ENCODE results near the gene KRT73.

The KRT73 gene

DNA sequence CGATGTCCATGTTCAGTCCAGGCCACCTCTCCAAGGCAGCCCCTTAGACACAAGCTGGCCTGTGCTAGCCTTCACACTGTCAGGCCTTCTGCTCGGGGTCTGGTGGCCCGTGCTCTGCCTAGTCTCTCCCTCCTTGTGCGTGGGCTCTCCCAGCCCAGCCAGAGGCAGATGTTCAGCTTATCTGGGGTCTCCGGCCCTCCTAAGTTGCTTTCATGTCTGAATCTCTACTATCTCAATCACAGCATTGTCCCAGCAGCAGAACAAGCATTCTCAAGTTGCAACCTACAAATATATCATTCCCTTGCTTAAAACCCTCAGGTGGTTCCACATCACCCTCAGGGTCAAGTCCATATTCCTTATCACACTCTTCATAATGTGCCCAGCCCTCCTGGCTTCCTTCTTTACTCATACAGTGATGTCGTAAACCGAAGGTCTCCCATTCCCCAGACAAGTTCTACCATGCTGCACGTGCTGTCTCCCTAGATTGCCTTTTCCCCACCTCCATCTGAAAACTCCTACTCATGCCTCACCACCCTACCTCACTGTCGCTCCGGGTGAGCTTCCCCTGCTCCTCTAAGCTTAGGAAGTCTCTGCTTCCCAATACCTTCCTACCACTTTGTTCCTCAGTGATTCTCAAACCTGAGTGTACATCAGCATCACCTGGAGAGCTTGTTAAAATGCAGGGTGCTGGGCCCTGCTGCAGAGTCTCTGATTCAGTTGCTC, 1.5 kb downstream of the KRT73 start:
- DNase-seq, result no peak

DNA sequence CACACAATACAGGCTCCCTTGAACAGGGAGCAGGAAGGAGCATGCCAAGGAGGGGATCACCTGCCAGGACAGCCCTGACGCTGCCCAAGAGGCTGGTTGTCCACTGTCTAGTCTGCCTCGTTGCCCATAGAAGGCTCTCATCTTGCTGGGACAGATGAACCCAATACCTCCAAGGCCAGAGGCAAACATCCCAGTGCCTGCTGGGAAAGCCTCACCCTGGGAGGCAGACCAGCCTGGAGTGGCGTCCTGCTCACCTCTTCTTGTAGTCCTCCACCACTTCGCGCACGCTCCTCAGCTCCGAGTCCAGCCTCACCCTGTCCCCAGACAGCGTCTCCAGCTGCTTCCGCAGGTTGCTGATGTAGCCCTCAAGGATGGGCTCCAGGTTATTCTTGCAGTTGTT, 2.4 kb downstream of the KRT73 start:
- no peak for DNase-seq

DNA sequence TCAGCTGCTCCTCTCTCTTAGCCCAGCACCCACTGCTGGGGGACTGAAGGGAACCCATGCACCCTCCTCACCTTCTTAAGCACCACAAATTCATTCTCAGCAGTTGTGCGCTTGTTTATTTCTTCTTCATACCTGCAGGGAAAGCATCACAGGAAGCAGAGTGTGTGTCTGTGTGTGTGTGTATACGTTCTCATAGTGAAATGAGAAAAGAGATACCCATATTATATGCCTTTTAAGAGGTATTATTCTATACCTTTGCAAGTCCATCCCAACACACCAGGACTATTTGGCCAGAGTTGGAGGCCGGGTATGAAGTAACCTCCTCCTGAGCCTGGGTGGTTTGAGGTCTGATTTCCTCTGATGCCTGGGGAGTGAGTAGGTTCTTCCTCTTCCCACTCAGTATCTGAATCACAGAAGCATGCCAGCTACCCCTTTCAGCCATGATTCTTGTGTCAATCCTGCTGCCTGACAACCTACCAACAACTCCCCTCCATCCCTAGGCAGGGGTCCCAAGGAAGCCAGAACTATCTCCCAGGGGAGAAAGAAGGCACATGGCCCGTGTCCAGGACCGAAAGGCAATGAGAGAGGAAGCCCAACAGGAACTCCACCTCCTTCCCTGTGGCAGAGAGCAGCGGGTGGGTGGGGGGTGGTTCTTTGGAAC, 3.0 kb downstream of the KRT73 start:
- DNase-seq, result no peak

DNA sequence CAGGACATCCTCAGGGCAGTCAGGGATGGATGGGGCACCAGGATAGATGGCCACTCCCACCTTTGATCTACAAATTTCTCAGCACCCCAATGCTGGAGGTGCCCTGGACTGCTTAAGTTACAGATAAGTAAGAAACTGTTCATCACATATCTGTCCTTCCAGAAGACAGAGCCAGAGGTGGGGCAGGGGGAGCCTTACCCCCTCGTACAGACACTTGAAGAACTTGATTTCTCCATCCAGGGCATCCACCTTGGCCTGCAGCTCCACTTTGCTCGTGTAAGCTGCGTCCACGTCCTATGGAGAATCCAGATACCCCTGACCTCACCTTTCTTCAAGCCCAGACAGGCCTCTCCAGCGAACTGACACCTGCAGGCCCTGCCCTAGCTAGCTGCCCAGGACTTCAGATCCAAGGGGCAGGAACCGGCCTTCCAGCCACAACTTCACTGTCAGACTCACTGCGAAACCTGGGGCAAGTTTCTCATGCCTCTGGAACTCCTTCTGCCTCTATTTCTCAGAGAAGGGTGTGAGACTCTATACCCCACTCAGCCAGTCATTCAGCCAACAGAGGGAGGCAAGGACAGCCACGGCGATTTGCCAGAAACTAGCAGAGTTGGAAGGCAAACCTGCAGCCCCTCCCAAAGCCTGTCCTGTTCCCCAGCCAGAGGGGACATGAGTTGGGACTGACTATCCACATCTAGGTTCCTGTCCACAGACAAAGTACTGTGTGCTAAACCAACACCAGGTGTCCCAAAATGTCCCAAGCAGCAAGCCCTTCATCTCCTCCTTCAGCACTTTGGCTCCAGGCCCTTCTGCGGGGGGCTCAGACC, 3.8 kb downstream of the KRT73 start:
- no peak for DNase-seq

DNA sequence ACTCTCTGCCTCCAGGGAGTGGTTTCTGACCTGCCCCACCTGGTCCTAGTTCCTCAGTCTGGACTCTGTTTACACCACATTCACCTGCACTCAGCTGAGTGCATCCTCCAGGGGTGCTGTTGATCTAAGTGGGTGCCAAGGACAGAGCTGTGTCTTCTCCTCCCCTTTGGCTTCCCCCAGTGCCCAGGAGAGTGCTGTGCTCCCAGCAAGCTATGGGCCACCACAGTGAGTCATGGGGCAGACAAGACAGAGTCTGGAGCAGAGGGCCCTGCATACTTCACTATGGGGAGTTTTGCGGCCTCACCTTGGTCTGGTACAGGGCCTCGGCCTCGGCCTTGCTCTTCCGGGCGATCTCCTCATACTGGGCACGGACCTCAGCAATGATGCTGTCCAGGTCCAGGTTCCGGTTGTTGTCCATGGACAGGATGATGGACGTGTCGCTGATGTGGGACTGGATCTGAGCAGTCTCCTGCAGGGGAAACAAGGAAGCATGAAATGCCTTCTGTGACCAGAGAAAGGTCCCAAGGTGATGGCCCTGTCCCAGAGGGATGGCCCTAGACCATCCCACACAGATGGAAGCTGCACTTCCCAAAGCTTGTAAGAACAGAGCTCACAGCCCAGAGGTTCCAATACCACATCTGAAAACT, 4.9 kb downstream of the KRT73 start:
- DNase-seq, result no peak

DNA sequence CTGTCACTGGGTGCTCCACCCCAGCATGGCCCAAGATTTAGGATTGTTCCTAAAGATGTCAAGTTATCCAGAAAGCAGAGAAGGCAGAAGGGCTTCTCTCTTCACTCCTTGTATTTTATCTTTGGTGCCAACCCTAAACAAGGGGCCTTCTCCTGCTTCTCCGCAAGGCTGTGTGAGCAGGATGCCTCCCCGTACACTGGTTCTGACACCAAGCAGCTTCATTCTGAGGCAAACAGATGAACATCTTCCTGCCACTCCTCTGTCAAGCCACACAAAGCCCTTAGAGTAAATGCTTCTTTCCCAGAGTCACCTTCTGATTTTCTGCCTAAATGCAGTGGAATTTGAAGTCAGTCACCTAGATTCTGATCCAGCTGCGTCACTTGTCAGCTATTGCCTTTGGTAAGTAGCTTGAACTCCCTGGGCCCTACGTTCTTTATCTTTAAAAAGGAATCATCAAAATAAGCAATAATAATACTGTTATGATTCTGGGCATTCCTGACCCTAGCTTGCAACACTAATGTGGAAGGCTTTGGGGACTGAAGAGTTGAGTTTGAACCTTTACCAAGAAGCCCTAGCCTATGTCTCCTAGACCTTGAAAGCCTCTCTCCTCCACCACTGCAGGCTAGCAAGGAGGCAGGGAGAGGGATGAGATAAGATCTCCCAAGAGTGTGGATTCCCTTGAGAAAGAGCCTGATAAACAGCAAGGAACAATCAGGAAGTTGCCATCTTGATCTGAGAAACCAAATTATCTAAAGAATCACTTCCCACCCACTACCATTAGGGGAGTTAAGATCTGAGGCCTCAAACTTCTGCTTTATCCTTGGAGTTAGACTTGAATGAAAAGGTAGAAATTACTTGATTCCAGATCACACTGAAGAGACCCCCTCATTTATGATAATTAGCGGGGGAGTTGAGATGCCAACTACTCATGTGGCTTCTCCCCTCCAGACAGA, 5.7 kb downstream of the KRT73 start:
- no peak for DNase-seq

DNA sequence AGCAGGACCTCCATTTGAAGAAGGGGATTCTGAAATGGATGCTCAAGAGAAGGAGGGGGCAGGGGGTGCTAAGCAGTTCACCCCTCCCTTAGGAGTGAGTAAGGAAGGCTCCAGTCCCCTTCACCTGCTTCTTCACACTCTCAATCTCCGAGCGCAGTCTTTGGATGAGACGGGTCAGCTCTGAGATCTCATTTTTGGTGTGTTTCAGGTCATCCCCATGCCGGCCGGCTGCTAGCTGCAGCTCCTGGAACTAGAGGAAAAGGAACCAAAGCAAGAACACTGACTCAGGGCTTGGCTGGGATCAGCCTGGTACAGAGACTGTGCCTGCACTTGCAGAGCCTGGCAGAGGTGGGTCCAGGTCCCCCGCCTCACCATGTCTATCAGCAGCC, 7.3 kb downstream of the KRT73 start:
- no peak for DNase-seq

DNA sequence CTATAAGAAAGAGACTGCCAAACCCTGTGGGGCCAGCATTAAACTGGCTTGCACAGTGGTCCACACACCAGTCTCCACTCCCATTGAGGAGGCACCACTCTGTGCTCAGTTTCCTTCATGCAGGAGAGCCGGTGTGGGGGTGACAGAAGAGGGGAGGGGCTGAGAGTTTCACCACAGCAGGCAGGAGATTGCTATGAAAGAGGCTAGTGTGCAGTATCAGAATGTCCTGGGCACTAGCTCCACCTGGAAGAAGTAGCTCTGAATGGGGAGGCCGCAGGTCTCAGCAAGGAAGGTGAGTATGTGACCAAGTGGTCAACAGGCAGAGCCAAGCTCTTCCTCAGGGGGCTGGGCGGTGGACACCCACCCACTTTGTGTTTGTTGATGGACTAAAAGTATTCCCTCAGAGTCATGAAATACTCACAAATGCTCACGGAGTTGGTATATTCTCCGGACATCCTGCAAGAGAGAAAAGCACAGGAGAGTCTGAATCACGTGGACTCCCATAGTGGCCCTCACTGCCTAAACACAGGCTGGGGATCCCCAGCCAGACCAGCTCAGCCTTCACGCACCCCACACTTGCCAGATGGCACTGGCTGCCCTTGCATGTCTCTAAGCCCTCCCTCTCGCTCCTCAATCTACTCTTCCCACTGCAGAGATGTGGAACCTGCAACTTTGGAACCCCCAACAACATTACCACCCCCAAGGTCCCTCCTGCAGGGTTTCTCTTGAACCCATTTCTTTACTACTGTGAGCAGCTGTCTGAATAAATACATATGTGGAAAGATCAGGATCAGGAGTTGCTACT, 9.3 kb downstream of the KRT73 start:
- DNase-seq, result no peak

DNA sequence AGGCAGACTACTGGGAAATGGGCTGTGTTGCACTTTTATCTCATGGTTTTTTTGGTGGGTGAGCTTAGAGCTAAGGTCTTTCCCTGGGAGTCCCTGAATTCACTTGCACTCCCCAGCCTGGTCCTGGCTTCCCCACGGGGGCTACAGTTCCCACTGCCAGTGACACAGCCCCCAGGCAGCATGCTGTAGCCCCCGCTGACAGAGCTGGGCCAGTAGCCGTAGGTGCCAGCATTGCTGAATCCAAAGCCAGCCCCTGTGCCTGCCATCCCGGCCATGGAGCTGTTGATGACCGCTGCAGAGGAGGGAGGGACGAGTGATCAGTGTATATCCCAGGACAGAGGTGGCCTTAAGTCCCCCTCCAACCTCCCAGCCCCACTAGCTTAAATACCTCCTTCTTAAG, 10.2 kb downstream of the KRT73 start:
- no peak for DNase-seq

DNA sequence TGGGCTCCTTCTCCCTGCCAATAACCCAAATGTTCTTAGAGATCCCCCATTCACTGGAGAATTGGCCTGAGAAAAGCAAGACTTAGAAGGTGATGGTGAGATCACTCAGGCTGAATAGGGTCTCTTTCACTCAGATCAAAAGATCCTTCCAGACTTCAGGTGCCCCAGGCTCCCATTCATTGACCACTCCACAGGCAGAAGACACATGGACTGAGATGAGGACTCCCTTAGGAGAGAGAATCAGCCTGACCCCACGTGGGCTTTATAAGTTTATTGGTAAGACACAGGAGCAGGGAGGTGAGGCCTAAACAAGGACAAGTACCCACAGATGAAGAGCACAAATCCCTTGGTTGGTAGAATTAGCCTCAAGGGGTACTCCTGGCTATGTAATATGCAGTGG, 11.0 kb downstream of the KRT73 start:
- no peak for DNase-seq

DNA sequence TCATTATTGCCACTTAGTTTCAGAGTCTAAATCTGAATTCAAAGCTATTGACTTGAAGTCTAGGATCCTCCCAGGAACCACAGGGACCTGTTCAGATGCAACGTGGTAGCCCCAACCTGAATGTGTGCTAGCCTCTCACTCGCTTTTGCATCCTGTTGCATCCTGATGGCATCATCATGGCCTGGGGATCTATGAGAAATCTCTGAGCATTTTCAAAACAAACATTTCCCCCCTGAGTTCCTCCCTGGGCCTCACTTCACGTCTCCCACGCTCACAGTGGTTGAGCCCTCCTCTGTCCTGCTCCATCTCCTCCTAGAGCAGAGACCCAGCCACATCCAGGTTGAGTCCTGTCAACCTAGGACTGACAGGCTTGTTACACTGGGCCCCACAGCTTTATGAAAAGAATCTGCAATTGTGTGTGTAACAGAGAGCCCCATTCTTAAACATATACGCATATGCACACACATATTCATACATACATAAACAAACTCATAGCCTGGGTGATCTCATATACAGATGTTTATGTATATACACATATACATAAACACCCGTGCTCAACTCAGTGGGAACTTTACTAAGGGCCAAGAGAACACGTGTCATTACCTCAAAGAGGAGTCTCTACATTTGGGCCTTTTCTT, 11.7 kb downstream of the KRT73 start:
- DNase-seq, result no peak

DNA sequence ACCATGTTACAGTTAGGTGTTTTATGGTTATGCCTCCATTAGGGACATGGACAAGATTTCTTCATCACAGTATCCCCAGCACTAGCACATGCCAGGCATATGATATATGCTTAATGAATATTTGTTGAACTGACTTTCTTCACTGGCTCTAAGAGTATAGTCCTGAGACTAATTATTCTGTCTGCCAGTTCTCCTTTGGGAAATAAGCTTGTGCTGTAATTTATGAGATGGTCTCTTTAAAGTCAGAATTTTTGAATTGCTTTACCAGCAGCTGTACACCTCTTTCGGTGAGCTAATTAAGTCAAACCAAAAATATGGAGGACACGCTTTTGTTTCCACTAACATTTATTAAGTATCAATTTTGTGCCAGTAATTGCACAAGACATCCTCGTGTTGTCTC, 12.3 kb downstream of the KRT73 start:
- DNase-seq, result no peak

DNA sequence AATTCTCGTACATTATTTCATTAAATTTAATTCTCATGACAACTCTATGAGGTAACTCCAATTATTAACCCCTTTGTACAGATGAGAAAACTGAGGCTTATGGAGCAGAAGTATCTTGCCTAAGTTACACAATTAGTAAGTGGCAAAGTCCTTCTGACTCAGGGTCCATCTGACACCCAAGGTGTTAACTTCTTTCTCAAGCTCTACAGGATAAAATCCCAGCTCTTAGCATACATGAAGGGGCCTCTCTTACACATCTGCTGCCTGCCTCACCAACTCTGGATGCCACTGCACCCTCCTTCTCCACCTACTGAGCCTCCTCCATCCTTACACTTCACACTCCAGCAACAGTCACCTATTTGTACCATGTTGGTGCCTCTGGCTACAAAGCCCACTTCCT, 12.8 kb downstream of the KRT73 start:
- DNase-seq, result no peak

DNA sequence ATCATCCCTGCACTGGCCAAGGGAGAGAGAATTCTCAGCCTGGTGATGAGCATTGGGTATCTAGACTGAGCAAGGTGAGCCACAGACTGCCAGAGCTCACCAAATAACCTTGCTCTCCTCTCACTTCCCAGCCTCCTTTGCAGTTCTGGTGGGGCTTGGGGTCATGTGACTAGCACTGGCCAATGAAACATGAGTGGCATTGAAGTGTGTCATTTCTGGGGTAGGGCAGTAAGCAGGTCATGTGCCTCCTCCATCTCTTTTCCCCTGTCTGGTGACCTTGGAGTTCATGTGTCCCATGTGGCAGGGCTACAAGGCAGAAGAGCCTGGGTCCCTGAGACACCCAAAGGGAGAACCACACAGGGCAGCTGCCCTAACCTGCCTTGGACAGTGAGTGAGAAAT, 13.5 kb downstream of the KRT73 start:
- DNase-seq, result no peak

DNA sequence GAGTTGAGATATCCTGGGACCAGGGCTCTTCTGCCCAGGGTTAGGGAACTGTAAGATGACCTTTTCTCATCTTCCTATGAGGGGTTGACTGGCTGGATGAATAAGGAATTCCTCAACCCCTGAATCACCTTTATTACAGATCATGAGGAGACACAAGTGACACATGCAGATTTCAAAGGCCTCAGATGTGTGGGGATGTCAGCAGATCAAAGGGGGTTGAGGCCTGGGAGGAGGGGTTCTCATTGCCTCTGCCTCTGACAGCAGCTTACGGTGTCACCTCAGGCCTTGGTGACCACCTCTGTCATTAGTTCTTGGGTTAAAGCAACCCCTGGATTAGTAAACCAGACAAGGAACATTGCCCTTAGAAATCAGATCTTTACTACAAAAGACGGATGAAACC, 15.0 kb downstream of the KRT73 start:
- DNase-seq, result no peak

DNA sequence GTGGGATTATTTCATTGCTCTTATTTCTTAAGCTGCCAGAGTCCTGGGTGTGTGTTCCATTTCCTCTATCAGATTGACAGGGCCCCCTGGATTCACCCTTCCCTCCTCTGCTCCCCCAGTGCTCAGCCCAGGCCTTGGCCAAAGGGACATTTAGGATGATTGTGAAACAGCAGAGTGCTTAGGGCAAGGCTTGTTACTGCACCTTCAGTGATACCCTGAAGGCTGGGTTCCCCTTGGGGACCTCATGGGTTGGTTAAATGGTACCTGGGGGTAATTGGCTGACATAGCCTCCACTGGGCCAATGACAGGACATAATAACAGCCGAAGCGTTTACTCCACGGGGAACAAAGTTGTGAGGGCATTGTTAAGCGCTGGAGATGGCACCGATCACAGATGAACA, 15.8 kb downstream of the KRT73 start:
- no peak for DNase-seq

DNA sequence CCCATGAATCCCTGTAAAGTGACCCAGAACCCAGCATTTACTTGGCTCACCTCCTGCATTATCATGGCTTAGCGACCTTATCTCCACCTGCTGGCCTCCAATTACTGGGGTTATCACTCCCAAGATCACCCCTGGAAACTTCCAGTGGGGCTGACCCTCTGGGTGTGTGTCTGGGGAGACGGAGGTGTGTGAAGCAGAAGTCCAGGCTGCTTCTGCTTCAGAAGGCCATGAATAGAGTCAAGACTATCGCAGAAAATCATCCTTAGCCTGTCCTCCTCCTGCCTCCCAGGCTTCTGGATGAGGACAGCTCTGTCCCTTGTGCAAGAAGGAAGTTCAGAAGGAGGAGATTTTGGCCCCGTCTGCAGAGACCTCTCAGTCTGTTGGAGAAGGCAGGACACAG, 16.7 kb downstream of the KRT73 start:
- no peak for DNase-seq

DNA sequence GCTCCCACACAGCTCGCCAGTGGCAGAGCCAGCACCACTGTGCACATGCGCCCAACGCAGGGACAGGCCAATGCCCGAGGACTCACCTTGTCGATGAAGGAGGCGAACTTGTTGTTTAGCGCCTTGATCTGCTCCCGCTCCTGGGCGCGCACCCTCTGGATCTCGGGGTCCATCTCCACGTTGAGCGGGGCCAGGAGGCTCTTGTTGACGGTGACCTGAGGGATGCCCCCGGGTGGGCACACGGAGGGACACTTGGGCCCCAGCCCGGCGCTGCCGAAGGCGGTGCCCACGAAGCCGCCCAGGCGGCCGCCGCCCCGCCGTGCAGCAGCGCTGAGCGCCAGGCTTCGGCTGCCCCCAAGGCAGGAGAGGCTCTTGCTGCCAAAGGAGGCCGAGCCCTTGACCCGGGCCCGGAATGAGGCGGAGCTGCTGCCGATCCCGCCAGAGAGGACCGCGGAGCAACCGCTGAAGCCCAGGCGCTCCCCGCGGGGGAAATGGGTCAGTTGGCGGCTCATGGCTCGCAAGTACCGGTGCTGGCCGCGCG, 17.3 kb downstream of the KRT73 start, which contains the start of gene KRT72:
Gene KRT72 (minus strand): TSS at position 523 of the 541 bp plus-strand sequence. CDS start 11 bp downstream, at position 512.
- no peak for DNase-seq

DNA sequence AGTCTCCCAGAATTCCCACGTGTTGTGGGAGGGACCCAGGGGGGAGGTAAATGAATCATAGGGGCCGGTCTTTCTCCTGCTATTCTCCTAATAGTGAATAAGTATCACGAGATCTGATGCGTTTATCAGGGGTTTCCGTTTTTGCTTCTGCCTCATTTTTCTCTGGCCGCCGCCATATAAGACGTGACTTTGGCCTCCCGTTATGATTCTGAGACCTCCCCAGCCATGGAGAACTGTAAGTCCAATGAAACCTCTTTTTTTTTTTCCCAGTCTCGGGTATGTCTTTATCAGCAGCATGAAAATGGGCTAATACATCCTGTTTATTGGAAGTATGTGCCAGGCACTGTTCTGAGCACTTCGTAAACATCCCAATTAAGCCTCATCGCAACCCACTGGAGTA, 17.9 kb downstream of the KRT73 start:
- DNase-seq, result no peak

DNA sequence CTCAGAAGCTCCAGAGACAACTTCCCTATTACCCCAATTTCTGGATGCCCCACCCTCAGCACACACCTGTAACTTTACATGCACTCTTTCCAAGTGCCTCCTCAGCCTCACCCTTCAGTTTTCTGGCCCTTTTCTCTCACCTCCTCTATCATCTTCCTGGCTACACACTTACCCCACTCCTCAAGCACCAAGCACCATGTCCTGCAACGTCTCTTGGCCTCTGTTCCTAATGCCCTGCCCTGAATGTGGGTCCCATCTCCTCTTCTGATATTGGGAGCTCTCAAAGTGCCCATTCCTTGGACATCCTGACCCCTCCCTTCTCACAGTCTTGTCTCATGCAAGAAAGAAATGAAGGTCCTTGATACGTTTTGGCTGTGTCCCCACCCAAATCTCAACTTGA, 18.3 kb downstream of the KRT73 start:
- no peak for DNase-seq

DNA sequence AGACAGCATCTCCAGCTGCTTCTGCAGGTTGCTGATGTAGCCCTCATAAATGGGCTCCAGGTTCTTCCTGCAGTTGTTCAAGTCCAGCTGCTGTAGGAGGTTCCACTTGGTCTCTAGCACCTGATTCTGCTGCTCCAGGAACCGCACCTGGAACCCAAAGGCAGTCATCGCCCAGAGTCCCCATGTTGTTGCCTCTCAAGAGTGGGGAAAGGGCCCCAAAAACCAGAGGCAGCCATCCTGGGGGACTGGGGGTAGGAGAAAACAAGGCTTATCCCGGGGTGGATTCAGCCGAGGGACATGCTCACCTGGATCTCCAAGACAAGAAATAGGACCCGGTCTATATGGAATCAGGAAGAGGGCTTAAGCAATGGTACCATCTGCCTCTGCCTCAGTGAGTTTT, 19.4 kb downstream of the KRT73 start:
- DNase-seq, result no peak

Data from NCI-H345 (cell line).